Tibial artery (tissue), 4 donors: ENCODE data around the gene ZNF556.

ENCODE experiments used
- DNase-seq, 2 donors: peaks; one replicate each; pipeline ENCODE4 v3.0.0-alpha.2; 2019
- H3K27ac ChIP-seq, 2 donors: fragments of 200-600 bp; sonication (generic) in 1 of 2; 1 replicate in 1 of 2; 2 replicates in 1 of 2; pipeline ENCODE4 v1.5.1; 2018 to 2019; ENCODE audit warnings: mild to moderate bottlenecking in 1 of 2
- H3K27me3 ChIP-seq, 2 donors: fragments of 200-600 bp; sonication (generic) in 1 of 2; one replicate each; pipeline versions ENCODE4 v1.5.1 to v1.6.0; 2016 to 2019
- H3K36me3 ChIP-seq, 3 donors: fragments of 200-600 bp; sonication (generic) in 2 of 3; one replicate each; pipeline ENCODE4 v1.5.1; 2016 to 2019; ENCODE audit warnings: mild to moderate bottlenecking in 2 of 3
- H3K4me1 ChIP-seq, 4 donors: fragments of 200-600 bp; sonication (generic) in 2 of 4; 1 replicate in 3 of 4; 2 replicates in 1 of 4; pipeline ENCODE4 v1.5.1; 2016 to 2019
- H3K4me3 ChIP-seq, 2 donors: fragments of 200-600 bp; sonication (generic) in 1 of 2; 1 replicate in 1 of 2; 2 replicates in 1 of 2; pipeline ENCODE4 v1.5.1; 2018 to 2019; ENCODE audit warnings: mild to moderate bottlenecking in 2 of 2
- H3K9me3 ChIP-seq, 3 donors: fragments of 200-600 bp; sonication (generic) in 1 of 3; one replicate each; pipeline ENCODE4 v1.5.1; 2016 to 2019
- intact Hi-C: fragments of 100-400 bp; cut with DNase I; formaldehyde crosslinking; loops from one replicate; pipeline ENCODE4 v1.15.0; 2023; ENCODE audit warnings: low total_unique reads
- TF ChIP-seq, protein P1 (sequence below), 2 experiments: fragments of 200-600 bp in 1 of 2; fragments of 450-650 bp in 1 of 2; IDR thresholded peaks; one replicate each; pipeline ENCODE4 v1.5.1; 2017 to 2019; ENCODE audit warnings: antibody characterized with exemption in 2 of 2, mild to moderate bottlenecking in 1 of 2, moderate library complexity in 1 of 2

ZNF556 gene

DNA sequence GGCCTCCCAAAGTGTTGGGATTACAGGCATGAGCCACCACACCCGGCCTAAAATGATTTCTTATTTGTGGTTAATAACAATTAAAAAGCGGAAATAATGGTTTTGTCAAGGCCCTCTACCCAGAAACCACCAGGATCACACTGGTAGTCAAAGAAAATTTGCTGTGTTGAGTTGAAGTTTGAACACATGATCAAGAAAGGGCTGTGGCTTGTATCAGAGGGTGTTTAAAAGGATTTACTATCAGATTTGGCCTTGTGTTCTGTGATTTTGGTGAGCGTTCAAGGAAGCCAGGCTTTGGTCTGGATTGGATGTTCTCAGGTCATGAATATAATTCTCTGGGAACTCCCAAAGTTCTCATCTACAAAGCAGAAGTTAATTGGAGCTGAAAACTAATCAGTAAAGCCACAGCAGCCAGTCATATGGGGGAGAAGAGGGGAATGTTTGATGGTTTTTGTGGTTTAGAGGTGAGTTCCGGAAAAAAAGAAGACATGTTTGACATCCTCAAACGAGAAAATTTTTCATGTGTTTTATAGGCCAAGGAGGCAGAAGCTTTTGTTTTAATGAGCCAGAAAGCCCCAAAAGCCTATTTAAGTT lies 10.6 kb upstream of the ZNF556 start:
- intact Hi-C loops = no loop called here
- no peaks in the 10 kb centered on the region for H3K27me3 ChIP-seq
- H3K9me3 ChIP-seq = peaks cover 8 to 94% (median 91%) of the 10 kb centered on the region in 3 donors
- no peak for DNase-seq
- H3K4me3 ChIP-seq = no peak overlapping the region
- peaks cover 60 to 79% (median 65%) of the 10 kb centered on the region in 3 donors for H3K36me3 ChIP-seq
- no peaks in the 10 kb centered on the region for H3K4me1 ChIP-seq
- no peak overlapping the region for H3K27ac ChIP-seq
- TF ChIP-seq, protein P1, sequence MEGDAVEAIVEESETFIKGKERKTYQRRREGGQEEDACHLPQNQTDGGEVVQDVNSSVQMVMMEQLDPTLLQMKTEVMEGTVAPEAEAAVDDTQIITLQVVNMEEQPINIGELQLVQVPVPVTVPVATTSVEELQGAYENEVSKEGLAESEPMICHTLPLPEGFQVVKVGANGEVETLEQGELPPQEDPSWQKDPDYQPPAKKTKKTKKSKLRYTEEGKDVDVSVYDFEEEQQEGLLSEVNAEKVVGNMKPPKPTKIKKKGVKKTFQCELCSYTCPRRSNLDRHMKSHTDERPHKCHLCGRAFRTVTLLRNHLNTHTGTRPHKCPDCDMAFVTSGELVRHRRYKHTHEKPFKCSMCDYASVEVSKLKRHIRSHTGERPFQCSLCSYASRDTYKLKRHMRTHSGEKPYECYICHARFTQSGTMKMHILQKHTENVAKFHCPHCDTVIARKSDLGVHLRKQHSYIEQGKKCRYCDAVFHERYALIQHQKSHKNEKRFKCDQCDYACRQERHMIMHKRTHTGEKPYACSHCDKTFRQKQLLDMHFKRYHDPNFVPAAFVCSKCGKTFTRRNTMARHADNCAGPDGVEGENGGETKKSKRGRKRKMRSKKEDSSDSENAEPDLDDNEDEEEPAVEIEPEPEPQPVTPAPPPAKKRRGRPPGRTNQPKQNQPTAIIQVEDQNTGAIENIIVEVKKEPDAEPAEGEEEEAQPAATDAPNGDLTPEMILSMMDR (IDR thresholded peaks at IDR 0.05) = no peak

- DNase-seq = no peak
- H3K9me3 ChIP-seq = peaks cover 0 to 71% (median 68%) of the 10 kb centered on the region in 3 donors
- intact Hi-C loops = no loop called here
- H3K4me3 ChIP-seq = no peak overlapping the region
- H3K27me3 ChIP-seq = no peaks in the 10 kb centered on the region
- no peaks in the 10 kb centered on the region for H3K4me1 ChIP-seq
- TF ChIP-seq, protein P1 (IDR thresholded peaks at IDR 0.05) = no peak
- no peak overlapping the region for H3K27ac ChIP-seq
- peaks cover 37 to 56% (median 42%) of the 10 kb centered on the region in 3 donors for H3K36me3 ChIP-seq
These were observed 8.3 kb upstream of the ZNF556 start for GRCh38 chr19:2858864-2859263.

DNA sequence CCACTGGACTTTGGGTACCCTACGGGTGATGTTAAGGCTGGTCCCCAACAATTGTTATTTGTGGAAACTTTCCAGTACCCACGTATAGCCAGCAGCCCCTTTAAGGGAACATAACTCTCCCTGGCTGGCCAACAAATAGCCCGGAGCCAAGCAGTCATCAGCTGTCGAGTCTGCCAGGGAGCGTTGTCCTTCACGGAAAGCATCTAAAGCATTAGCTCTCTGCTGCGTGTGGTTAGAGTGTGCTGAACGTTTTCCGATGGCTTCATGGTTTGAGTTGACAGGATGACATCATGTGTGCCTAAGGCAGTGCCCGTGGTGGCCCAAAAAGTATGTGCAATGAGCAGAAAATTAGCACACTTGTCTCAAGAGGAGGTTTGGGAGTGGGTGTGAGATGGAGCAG lies 3.3 kb upstream of the ZNF556 start:
- Histone ChIP-seq H3K36me3 (peaks cover 3 to 8% (median 4%) of the 10 kb centered on the region in 3 donors), H3K9me3 (peaks cover 0 to 23% (median 18%) of the 10 kb centered on the region in 3 donors), H3K27me3 (no peaks in the 10 kb centered on the region), H3K27ac (no peak overlapping the region), H3K4me3 (no peak overlapping the region), H3K4me1 (no peaks in the 10 kb centered on the region)
- TF ChIP-seq, protein P1 (IDR thresholded peaks at IDR 0.05) = no peak
- no peak for DNase-seq
- intact Hi-C loops = no loop called here

GRCh38 chr19:2865334-2866100 lies 1.6 kb upstream of the ZNF556 start:
- intact Hi-C loops = no loop called here
- H3K4me3 ChIP-seq = no peak overlapping the region
- H3K27me3 ChIP-seq = no peaks in the 10 kb centered on the region
- no peak overlapping the region for H3K27ac ChIP-seq
- no peaks in the 10 kb centered on the region for H3K4me1 ChIP-seq
- DNase-seq = peak in 1 of 2 donors; percentile 24
- TF ChIP-seq, protein P1 (IDR thresholded peaks at IDR 0.05) = no peak
- H3K9me3 ChIP-seq = peaks cover 0 to 7% (median 5%) of the 10 kb centered on the region in 3 donors
- H3K36me3 ChIP-seq = no peaks in the 10 kb centered on the region

GRCh38 chr19:2866495-2867024 lies 575 bp upstream of the ZNF556 start:
- DNase-seq = peak in 1 of 2 donors; percentile 41
- Histone ChIP-seq H3K4me3 (no peak overlapping the region), H3K4me1 (no peaks in the 10 kb centered on the region), H3K9me3 (no peaks in the 10 kb centered on the region), H3K27me3 (no peaks in the 10 kb centered on the region), H3K36me3 (no peaks in the 10 kb centered on the region), H3K27ac (no peak overlapping the region)
- intact Hi-C loops = no loop called here
- TF ChIP-seq, protein P1 (IDR thresholded peaks at IDR 0.05) = no peak
